WERI-Rb-1 (cell line): ENCODE data around the gene COX7A2L.
"Not testable (repeated sequence)": the region's sequence is repeated elsewhere in the genome, so short reads cannot be mapped to it uniquely, and the experiment has no call there.

Experiments used
- DNase-seq: peaks from one replicate; pipeline ENCODE4 v3.0.0-alpha.2; 2020
- H3K27ac ChIP-seq: fragments of 250-450 bp; sonication (Bioruptor Pico); 2 replicates; pipeline ENCODE4 v1.5.1; 2020; ENCODE audit warnings: mild to moderate bottlenecking, moderate library complexity
- H3K27me3 ChIP-seq: fragments of 250-450 bp; sonication (Bioruptor Pico); 2 replicates; pipeline ENCODE4 v1.5.1; 2021; ENCODE audit warnings: mild to moderate bottlenecking, low read depth, moderate library complexity; ENCODE audit not compliant: insufficient read depth, severe bottlenecking
- H3K36me3 ChIP-seq: fragments of 250-450 bp; sonication (Bioruptor Pico); 2 replicates; pipeline ENCODE4 v1.5.1; 2020; ENCODE audit warnings: mild to moderate bottlenecking, moderate library complexity
- H3K4me3 ChIP-seq: 2 replicates; pipeline ENCODE4 v1.5.1; 2011; ENCODE audit warnings: low read depth, mild to moderate bottlenecking, control low read depth, low read length
- H3K9me3 ChIP-seq: fragments of 250-450 bp; sonication (Bioruptor Pico); 2 replicates; pipeline ENCODE4 v1.5.1; 2021; ENCODE audit warnings: mild to moderate bottlenecking, moderate library complexity; ENCODE audit not compliant: severe bottlenecking
- TF ChIP-seq, protein P1 (sequence below): IDR thresholded peaks from 2 replicates; pipeline ENCODE4 v1.5.1; 2011; ENCODE audit warnings: low read depth, mild to moderate bottlenecking, control low read depth, inconsistent platforms, low read length

Gene COX7A2L

DNA sequence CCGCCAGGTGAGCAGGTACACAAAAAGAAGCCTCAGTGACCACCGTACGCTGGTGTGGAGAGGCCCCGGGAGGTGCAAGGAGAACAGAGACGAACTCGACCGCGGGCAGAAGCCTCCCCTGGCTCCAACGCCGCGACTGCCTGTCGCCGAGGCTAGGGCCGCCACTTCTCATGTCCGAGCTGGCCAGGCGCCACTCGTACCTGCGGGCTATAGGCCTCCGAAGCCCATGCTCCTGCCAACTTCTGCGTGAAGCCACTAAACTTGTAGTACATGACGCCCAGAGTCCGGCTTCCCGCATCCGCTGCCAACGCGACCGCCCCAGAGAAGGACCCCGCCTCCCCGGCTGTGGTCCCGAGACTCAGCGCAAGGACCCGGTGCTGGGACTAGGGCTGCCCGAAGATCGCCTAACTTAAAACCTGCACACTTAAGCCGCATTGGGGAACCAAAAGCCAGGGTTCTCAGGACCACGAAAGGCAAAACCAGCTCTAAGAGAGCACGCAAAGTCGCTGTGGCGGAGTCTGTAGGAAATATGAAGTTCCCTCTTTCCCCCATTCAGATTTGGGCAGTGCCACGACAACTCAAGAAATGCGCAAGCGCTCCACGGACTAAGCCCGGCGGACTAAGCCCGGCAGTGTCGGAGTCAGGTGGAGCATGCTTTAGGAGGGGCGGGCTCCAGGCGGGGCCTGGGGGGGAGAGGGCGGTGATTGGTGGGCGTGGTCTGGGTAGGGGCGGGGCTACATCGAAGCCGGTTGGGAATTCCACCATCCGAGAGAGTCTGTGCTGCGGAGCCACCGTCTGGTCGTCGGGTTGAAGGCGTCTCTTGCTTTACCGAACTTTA, at the start of gene COX7A2L:
TSS of gene COX7A2L (minus strand) at position 328 of the 838 bp plus-strand sequence. CDS start at position 272, 56 bp downstream.
- peak within 1 kb of the TSS; percentile 97 for H3K27ac ChIP-seq
- peak within 1 kb of the TSS; percentile 81 for H3K4me3 ChIP-seq
- H3K27me3 ChIP-seq, result no peaks in the 10 kb centered on the region
- H3K9me3 ChIP-seq, result no peaks in the 10 kb centered on the region
- TF ChIP-seq, protein P1, sequence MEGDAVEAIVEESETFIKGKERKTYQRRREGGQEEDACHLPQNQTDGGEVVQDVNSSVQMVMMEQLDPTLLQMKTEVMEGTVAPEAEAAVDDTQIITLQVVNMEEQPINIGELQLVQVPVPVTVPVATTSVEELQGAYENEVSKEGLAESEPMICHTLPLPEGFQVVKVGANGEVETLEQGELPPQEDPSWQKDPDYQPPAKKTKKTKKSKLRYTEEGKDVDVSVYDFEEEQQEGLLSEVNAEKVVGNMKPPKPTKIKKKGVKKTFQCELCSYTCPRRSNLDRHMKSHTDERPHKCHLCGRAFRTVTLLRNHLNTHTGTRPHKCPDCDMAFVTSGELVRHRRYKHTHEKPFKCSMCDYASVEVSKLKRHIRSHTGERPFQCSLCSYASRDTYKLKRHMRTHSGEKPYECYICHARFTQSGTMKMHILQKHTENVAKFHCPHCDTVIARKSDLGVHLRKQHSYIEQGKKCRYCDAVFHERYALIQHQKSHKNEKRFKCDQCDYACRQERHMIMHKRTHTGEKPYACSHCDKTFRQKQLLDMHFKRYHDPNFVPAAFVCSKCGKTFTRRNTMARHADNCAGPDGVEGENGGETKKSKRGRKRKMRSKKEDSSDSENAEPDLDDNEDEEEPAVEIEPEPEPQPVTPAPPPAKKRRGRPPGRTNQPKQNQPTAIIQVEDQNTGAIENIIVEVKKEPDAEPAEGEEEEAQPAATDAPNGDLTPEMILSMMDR, result peak; percentile 53
- peak; percentile 99 for DNase-seq
- H3K36me3 ChIP-seq, result no peaks in the 10 kb centered on the region

- H3K27me3 ChIP-seq, result no peaks in the 10 kb centered on the region
- no peak overlapping the region for H3K27ac ChIP-seq
- no peak overlapping the region for H3K4me3 ChIP-seq
- TF ChIP-seq, protein P1, result no peak
- H3K9me3 ChIP-seq, result no peaks in the 10 kb centered on the region
- no peak for DNase-seq
- no peaks in the 10 kb centered on the region for H3K36me3 ChIP-seq
These were observed 47.0 kb upstream of the COX7A2L start for GRCh38 chr2:42408009-42408408.

GRCh38 chr2:42407476-42407875, 46.5 kb upstream of the COX7A2L start:
- no peaks in the 10 kb centered on the region for H3K9me3 ChIP-seq
- H3K4me3 ChIP-seq, result no peak overlapping the region
- no peaks in the 10 kb centered on the region for H3K36me3 ChIP-seq
- DNase-seq, result no peak
- TF ChIP-seq, protein P1, result no peak
- H3K27me3 ChIP-seq, result no peaks in the 10 kb centered on the region
- H3K27ac ChIP-seq, result no peak overlapping the region

GRCh38 chr2:42404676-42405075, 43.7 kb upstream of the COX7A2L start:
- no peak for DNase-seq
- Histone ChIP-seq H3K36me3 (no peaks in the 10 kb centered on the region), H3K4me3 (no peak overlapping the region)

GRCh38 chr2:42401773-42402172, 40.8 kb upstream of the COX7A2L start:
- Histone ChIP-seq H3K4me3 (no peak overlapping the region), H3K36me3 (no peaks in the 10 kb centered on the region), H3K27me3 (no peaks in the 10 kb centered on the region), H3K27ac (no peak overlapping the region), H3K9me3 (no peaks in the 10 kb centered on the region)
- DNase-seq, result no peak
- TF ChIP-seq, protein P1, result no peak

More at GRCh38 chr2:42404676-42405075, 43.7 kb upstream of the COX7A2L start:
- TF ChIP-seq, protein P1, result no peak
- Histone ChIP-seq H3K27me3 (no peaks in the 10 kb centered on the region), H3K27ac (no peak overlapping the region), H3K9me3 (no peaks in the 10 kb centered on the region)

- not testable (repeated sequence) for H3K27ac ChIP-seq, H3K4me3 ChIP-seq, H3K27me3 ChIP-seq, DNase-seq, H3K9me3 ChIP-seq, H3K36me3 ChIP-seq
These were observed 37.0 kb upstream of the COX7A2L start for GRCh38 chr2:42398052-42398451.

DNA sequence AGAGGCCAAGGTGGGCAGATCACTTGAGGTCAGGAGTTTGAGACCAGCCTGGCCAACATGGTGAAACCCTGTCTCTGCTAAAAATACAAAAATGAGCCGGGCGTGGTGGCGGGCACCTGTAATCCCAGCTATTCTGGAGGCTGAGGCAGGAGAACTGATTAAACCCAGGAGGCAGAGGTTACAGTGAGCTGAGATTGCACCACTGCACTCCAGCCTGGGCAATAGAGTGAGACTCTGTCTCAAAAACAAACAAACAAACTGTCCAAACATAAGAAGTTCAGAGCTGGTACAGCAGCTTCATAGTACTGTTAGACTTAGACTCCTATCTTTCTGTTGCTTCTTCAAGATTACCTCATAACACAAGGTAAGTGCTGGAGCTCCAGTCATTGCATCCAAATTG, 32.3 kb upstream of the COX7A2L start:
- not testable (repeated sequence) for DNase-seq, H3K27me3 ChIP-seq, H3K9me3 ChIP-seq, H3K36me3 ChIP-seq, H3K27ac ChIP-seq, H3K4me3 ChIP-seq
